Smooth muscle cell (in vitro differentiated cells): ENCODE results near the gene NAA10. TPM values are rescaled to one million over a fixed set of nuclear protein-coding genes. Genes with fewer than 3 reads are reported as not detected.

Experiments used
- DNase-seq: peaks from one replicate; lab custom pipeline; 2025; ENCODE audit not compliant: unreplicated experiment; lab: John Stamatoyannopoulos, UW
- H2AFZ ChIP-seq: fragments of 200-600 bp; sonication (generic); 2 replicates; pipeline ENCODE4 v1.6.0; 2016; ENCODE audit warnings: antibody characterized with exemption, low read depth, mild to moderate bottlenecking
- H3F3A ChIP-seq: fragments of 200-600 bp; sonication (generic); 2 replicates; pipeline ENCODE4 v1.6.0; 2017; ENCODE audit warnings: antibody characterized with exemption, low read depth
- H3K27ac ChIP-seq: fragments of 200-600 bp; sonication (generic); 2 replicates; pipeline ENCODE4 v1.5.1; 2016; ENCODE audit warnings: low read depth, mild to moderate bottlenecking
- H3K27me3 ChIP-seq: fragments of 200-600 bp; sonication (generic); 2 replicates; pipeline ENCODE4 v1.6.1; 2016; ENCODE audit warnings: low read depth, mild to moderate bottlenecking
- H3K36me3 ChIP-seq: fragments of 200-600 bp; sonication (generic); 2 replicates; pipeline ENCODE4 v1.5.1; 2016; ENCODE audit warnings: low read depth
- H3K4me1 ChIP-seq: fragments of 200-600 bp; sonication (generic); 2 replicates; pipeline ENCODE4 v1.5.1; 2016; ENCODE audit warnings: low read depth
- H3K4me2 ChIP-seq: fragments of 200-600 bp; sonication (generic); 2 replicates; pipeline ENCODE4 v1.6.0; 2016; ENCODE audit warnings: mild to moderate bottlenecking
- H3K4me3 ChIP-seq: fragments of 200-600 bp; sonication (generic); 2 replicates; pipeline ENCODE4 v1.5.1; 2016; ENCODE audit warnings: mild to moderate bottlenecking
- H3K79me2 ChIP-seq: fragments of 200-600 bp; sonication (generic); 2 replicates; pipeline ENCODE4 v1.6.0; 2016; ENCODE audit warnings: low read depth, mild to moderate bottlenecking
- H3K9ac ChIP-seq: fragments of 200-600 bp; sonication (generic); 2 replicates; pipeline ENCODE4 v1.6.0; 2016; ENCODE audit warnings: low read depth
- H3K9me3 ChIP-seq: fragments of 200-600 bp; sonication (generic); replicated peaks from 2 replicates; pipeline ENCODE4 v1.5.1; 2016; ENCODE audit warnings: low read depth
- H4K20me1 ChIP-seq: fragments of 200-600 bp; sonication (generic); 2 replicates; pipeline ENCODE4 v1.6.0; 2016; ENCODE audit warnings: low read depth
- CTCF ChIP-seq: fragments of 200-600 bp; sonication (generic); IDR thresholded peaks from 2 replicates; pipeline ENCODE4 v1.5.1; 2017; ENCODE audit warnings: borderline replicate concordance, mild to moderate bottlenecking, antibody characterized with exemption; ENCODE audit not compliant: insufficient read depth, poor library complexity, severe bottlenecking
- WGBS: methylation state at CpG from one replicate; pipeline ENCODE4 v1.1.7; 2016; ENCODE audit warnings: low lambda C conversion rate; 5-methylcytosine and 5-hydroxymethylcytosine counted together
- polyA plus RNA-seq: library from polyadenylated mRNA; unstranded; fragments of >200 nt; fragmentation: Nextera tagmentation; extraction: Ambion mirVana; gene quantifications from 2 replicates; pipeline ENCODE4 v1.2.1, GENCODE V29; 2016
- total RNA-seq: library from RNA; depleted of rRNA; stranded (reverse); fragments of >200 nt; gene quantifications from 2 replicates; pipeline ENCODE4 v1.2.3, GENCODE V29; 2014

The NAA10 gene
- total and polyA plus RNA-seq, 2 experiments from 2014 or later = 81.2 to 124 TPM

DNA sequence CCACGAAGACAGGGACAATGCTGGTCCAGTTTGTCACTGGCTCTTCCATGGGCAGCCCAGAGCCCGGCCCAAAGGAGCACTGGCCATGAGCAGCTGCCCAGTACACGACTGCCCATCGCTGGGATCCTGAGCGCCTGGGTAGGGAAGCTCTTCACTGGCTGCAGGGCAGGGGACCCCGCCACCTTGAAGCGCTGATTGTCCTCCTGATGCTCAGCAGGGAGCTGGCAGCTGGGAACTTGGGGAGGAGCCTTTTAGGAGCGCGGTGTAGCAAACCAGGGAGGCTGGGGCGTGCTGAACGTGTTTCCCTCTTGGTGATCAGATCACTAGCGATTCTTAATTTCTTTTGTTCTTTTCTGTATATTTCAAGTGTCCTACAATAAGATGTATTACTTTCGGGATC, 50.7 kb downstream of the NAA10 start:
- no peak for DNase-seq
- TF ChIP-seq CTCF = no peak
- no peak overlapping the region for H3K27ac ChIP-seq
- no peaks in the 10 kb centered on the region for H3K79me2 ChIP-seq
- H3F3A ChIP-seq = no peaks in the 10 kb centered on the region
- H3K9me3 ChIP-seq = no peaks in the 10 kb centered on the region
- no peaks in the 10 kb centered on the region for H3K27me3 ChIP-seq
- peaks cover 5% of the 10 kb centered on the region for H4K20me1 ChIP-seq
- no peaks in the 10 kb centered on the region for H3K36me3 ChIP-seq
- H3K4me1 ChIP-seq = peaks cover 15% of the 10 kb centered on the region
- H3K4me2 ChIP-seq = no peak overlapping the region
- H3K9ac ChIP-seq = no peak overlapping the region
- WGBS = 75% methylated on average over 13 of the region's 13 CpGs
- H3K4me3 ChIP-seq = no peak overlapping the region
- H2AFZ ChIP-seq = no peak overlapping the region

DNA sequence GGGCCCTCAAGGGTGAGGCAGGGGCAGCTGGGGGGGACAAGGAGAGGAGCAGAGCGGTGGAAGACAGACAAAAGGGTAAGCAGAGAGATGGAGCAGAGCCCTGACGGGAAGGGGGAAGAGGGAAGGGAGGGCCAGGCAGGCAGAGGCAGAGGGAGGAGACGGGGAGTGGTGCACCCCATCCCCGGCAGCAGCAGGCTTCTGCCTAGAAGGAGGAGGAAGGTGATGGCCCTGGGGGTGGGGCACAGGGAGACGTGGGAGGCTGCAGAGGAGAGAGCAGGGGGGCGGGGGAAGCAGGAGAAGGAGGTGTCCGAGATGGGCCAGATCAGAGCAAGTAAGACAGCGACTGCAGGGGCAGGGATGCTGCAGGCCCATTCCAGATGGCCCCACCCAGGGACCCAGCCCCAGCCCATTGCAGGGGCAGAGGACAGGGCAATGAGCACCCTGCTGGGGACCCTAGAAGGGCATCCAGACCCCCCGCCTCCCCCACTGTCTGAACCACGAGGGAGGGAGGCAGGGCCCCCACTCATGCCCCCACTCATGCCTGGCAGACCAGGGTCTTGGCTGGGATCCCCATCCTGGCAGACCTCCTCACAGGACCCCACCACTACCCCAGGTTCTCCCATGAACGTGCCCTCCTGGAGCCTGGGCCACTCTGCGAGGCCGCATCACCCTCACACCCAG, 51.5 kb downstream of the NAA10 start:
- no peaks in the 10 kb centered on the region for H3K27me3 ChIP-seq
- no peaks in the 10 kb centered on the region for H3F3A ChIP-seq
- H4K20me1 ChIP-seq = peaks cover 12% of the 10 kb centered on the region
- H3K4me1 ChIP-seq = peaks cover 15% of the 10 kb centered on the region
- H3K9me3 ChIP-seq = no peaks in the 10 kb centered on the region
- no peak for TF ChIP-seq CTCF
- 71% methylated on average over 10 of the region's 13 CpGs for WGBS
- H3K9ac ChIP-seq = no peak overlapping the region
- peak overlapping the region; percentile 48 for H3K4me2 ChIP-seq
- no peaks in the 10 kb centered on the region for H3K79me2 ChIP-seq
- no peak for DNase-seq
- H3K4me3 ChIP-seq = no peak overlapping the region
- no peak overlapping the region for H2AFZ ChIP-seq
- no peaks in the 10 kb centered on the region for H3K36me3 ChIP-seq
- no peak overlapping the region for H3K27ac ChIP-seq

DNA sequence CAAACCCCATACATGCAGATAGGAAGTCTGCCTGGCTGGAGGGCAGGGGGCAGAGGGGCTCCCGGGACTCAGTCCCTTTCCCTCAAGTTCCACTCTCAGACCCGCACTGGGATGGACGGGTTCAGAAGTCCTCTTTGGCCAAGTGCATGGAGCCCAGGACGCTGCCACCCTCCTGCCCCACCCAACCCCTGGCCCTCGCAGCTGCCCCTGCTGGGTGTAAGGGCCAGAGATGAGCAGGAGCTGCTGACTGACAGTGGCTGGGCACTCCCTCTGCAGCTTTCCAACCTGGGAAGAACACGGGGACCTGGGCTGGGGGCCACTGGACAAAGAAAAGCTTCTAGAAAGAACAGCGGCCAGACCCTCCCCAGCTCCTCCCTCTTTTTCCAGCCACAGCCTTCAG, 52.3 kb downstream of the NAA10 start:
- Histone ChIP-seq H3K79me2 (no peaks in the 10 kb centered on the region), H3K4me1 (peaks cover 15% of the 10 kb centered on the region), H4K20me1 (peaks cover 19% of the 10 kb centered on the region), H3K4me3 (no peak overlapping the region), H3K36me3 (no peaks in the 10 kb centered on the region), H3K9ac (no peak overlapping the region), H3K27me3 (no peaks in the 10 kb centered on the region), H3F3A (no peaks in the 10 kb centered on the region), H3K9me3 (no peaks in the 10 kb centered on the region), H3K4me2 (peak overlapping the region; percentile 48), H3K27ac (no peak overlapping the region), H2AFZ (no peak overlapping the region)
- TF ChIP-seq CTCF = no peak
- WGBS = 62% methylated on average over 7 of the region's 7 CpGs
- no peak for DNase-seq

DNA sequence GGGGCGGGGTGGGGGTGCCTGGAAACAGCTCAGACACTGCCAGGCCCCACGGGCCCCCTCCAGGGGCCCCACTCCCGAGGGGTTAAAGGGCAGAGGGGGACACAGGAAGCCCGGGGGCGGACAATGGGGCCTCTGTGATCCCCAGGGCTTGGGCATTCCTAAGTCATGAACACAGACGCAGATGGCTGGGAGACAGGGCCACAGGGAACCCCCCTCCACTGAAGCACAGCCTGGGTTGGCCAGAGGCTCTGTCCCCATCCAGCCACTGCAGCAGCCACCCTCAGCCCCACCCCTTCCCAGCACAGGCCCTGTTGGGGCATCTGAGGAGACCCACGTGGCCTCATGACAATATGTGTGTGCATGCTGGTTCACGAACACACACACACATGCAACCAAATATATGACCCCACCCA, 52.7 kb downstream of the NAA10 start:
- H3K36me3 ChIP-seq = no peaks in the 10 kb centered on the region
- no peak for TF ChIP-seq CTCF
- WGBS = 35% methylated on average over 8 of the region's 8 CpGs
- no peak overlapping the region for H3K4me3 ChIP-seq
- peaks cover 15% of the 10 kb centered on the region for H3K4me1 ChIP-seq
- H3K4me2 ChIP-seq = peak overlapping the region; percentile 48
- H3K79me2 ChIP-seq = no peaks in the 10 kb centered on the region
- H3K9me3 ChIP-seq = no peaks in the 10 kb centered on the region
- H2AFZ ChIP-seq = no peak overlapping the region
- peaks cover 23% of the 10 kb centered on the region for H4K20me1 ChIP-seq
- DNase-seq = peak; percentile 25
- no peaks in the 10 kb centered on the region for H3F3A ChIP-seq
- H3K9ac ChIP-seq = no peak overlapping the region
- H3K27me3 ChIP-seq = no peaks in the 10 kb centered on the region
- peak overlapping the region; percentile 66 for H3K27ac ChIP-seq
